GM12874 (cell line): ENCODE data around the gene SNX13.

ENCODE experiments used
- CTCF ChIP-seq: IDR thresholded peaks from 2 replicates; pipeline ENCODE4 v1.5.1; 2011; ENCODE audit warnings: low read depth, mild to moderate bottlenecking, control low read depth, low read length, moderate library complexity; ENCODE audit not compliant: insufficient read depth

Gene SNX13

GRCh38 chr7:17900464-17900863 is 39.8 kb downstream of the SNX13 start:
- no peak for TF ChIP-seq CTCF

- TF ChIP-seq CTCF: no peak
These were observed 42.2 kb downstream of the SNX13 start for GRCh38 chr7:17898111-17898510.

- no peak for TF ChIP-seq CTCF
These were observed 53.0 kb downstream of the SNX13 start for GRCh38 chr7:17887286-17887685.

GRCh38 chr7:17882685-17883084 is 57.6 kb downstream of the SNX13 start:
- TF ChIP-seq CTCF: no peak

GRCh38 chr7:17879075-17879661 is 61.1 kb downstream of the SNX13 start:
- no peak for TF ChIP-seq CTCF

- TF ChIP-seq CTCF: no peak
These were observed 61.7 kb downstream of the SNX13 start for GRCh38 chr7:17878627-17879026.

GRCh38 chr7:17871815-17872533 is 68.3 kb downstream of the SNX13 start:
- no peak for TF ChIP-seq CTCF
